ENCODE measurements around the gene STK32B. TPM values are rescaled to one million over a fixed set of nuclear protein-coding genes. Genes with fewer than 3 reads are reported as not detected.

The STK32B gene
- total RNA-seq, 1 donor from 2014 or later = 46.9 TPM

GRCh38 chr4:5072948-5073347, 21.7 kb downstream of the STK32B start:
- peaks cover 6% of the 10 kb centered on the region for H3K36me3 Mint-ChIP-seq (ENCODE audit: unreplicated experiment)
- TF ChIP-seq CTCF (IDR thresholded peaks at IDR 0.05) = no peak
- no peaks in the 10 kb centered on the region for H3K9me3 Mint-ChIP-seq (ENCODE audit: unreplicated experiment)
- H3K27ac Mint-ChIP-seq (ENCODE audit: unreplicated experiment) = no peak overlapping the region
- peaks cover 27% of the 10 kb centered on the region for H3K4me1 Mint-ChIP-seq (ENCODE audit: unreplicated experiment)
- H3K27me3 Mint-ChIP-seq (ENCODE audit: unreplicated experiment) = no peaks in the 10 kb centered on the region
- no peak for DNase-seq (ENCODE audit: extremely low spot score, unreplicated experiment)
- no peak overlapping the region for H3K4me3 Mint-ChIP-seq (ENCODE audit: unreplicated experiment)

GRCh38 chr4:5078009-5078408, 26.7 kb downstream of the STK32B start:
- Mint-ChIP-seq H3K9me3 (ENCODE audit: unreplicated experiment) (peaks cover 7% of the 10 kb centered on the region), H3K27ac (ENCODE audit: unreplicated experiment) (peak overlapping the region; percentile 55), H3K27me3 (ENCODE audit: unreplicated experiment) (no peaks in the 10 kb centered on the region), H3K4me3 (ENCODE audit: unreplicated experiment) (no peak overlapping the region), H3K4me1 (ENCODE audit: unreplicated experiment) (peaks cover 50% of the 10 kb centered on the region), H3K36me3 (ENCODE audit: unreplicated experiment) (peaks cover 9% of the 10 kb centered on the region)
- no peak for TF ChIP-seq CTCF (IDR thresholded peaks at IDR 0.05)
- DNase-seq (ENCODE audit: extremely low spot score, unreplicated experiment) = no peak

- H3K36me3 Mint-ChIP-seq (ENCODE audit: unreplicated experiment) = peaks cover 5% of the 10 kb centered on the region
- H3K27me3 Mint-ChIP-seq (ENCODE audit: unreplicated experiment) = no peaks in the 10 kb centered on the region
- no peak overlapping the region for H3K4me3 Mint-ChIP-seq (ENCODE audit: unreplicated experiment)
- peaks cover 54% of the 10 kb centered on the region for H3K4me1 Mint-ChIP-seq (ENCODE audit: unreplicated experiment)
- peaks cover 7% of the 10 kb centered on the region for H3K9me3 Mint-ChIP-seq (ENCODE audit: unreplicated experiment)
- H3K27ac Mint-ChIP-seq (ENCODE audit: unreplicated experiment) = peak overlapping the region; percentile 79
- no peak for TF ChIP-seq CTCF (IDR thresholded peaks at IDR 0.05)
- no peak for DNase-seq (ENCODE audit: extremely low spot score, unreplicated experiment)
Measured at GRCh38 chr4:5079581-5079980, 28.3 kb downstream of the STK32B start.

GRCh38 chr4:5081441-5081999, 30.2 kb downstream of the STK32B start:
- Mint-ChIP-seq H3K4me3 (ENCODE audit: unreplicated experiment) (no peak overlapping the region), H3K27ac (ENCODE audit: unreplicated experiment) (peak overlapping the region; percentile 82), H3K9me3 (ENCODE audit: unreplicated experiment) (peaks cover 17% of the 10 kb centered on the region), H3K36me3 (ENCODE audit: unreplicated experiment) (peaks cover 9% of the 10 kb centered on the region), H3K27me3 (ENCODE audit: unreplicated experiment) (no peaks in the 10 kb centered on the region), H3K4me1 (ENCODE audit: unreplicated experiment) (peaks cover 64% of the 10 kb centered on the region)
- no peak for DNase-seq (ENCODE audit: extremely low spot score, unreplicated experiment)
- no peak for TF ChIP-seq CTCF (IDR thresholded peaks at IDR 0.05)

- Mint-ChIP-seq H3K36me3 (ENCODE audit: unreplicated experiment) (peaks cover 9% of the 10 kb centered on the region), H3K9me3 (ENCODE audit: unreplicated experiment) (peaks cover 24% of the 10 kb centered on the region), H3K27me3 (ENCODE audit: unreplicated experiment) (no peaks in the 10 kb centered on the region), H3K27ac (ENCODE audit: unreplicated experiment) (peak overlapping the region; percentile 82), H3K4me1 (ENCODE audit: unreplicated experiment) (peaks cover 64% of the 10 kb centered on the region), H3K4me3 (ENCODE audit: unreplicated experiment) (no peak overlapping the region)
- TF ChIP-seq CTCF (IDR thresholded peaks at IDR 0.05) = no peak
- no peak for DNase-seq (ENCODE audit: extremely low spot score, unreplicated experiment)
Measured at GRCh38 chr4:5082376-5082775, 31.1 kb downstream of the STK32B start.
